Neural progenitor cell (in vitro differentiated cells): Measurements from ENCODE around the gene ZNF683.

Source experiments
- EZH2 ChIP-seq: fragments of 200-600 bp; sonication (generic); IDR thresholded peaks from 2 replicates; pipeline ENCODE4 v1.6.1; 2017; ENCODE audit warnings: antibody characterized with exemption, mild to moderate bottlenecking, moderate library complexity
- EZH2phosphoT487 ChIP-seq: fragments of 200-600 bp; sonication (generic); IDR thresholded peaks from 2 replicates; pipeline ENCODE4 v1.6.1; 2017; ENCODE audit warnings: antibody characterized with exemption
- TF ChIP-seq, protein P1 (sequence below): fragments of 200-600 bp; sonication (generic); IDR thresholded peaks from 2 replicates; pipeline ENCODE4 v1.5.1; 2017; ENCODE audit warnings: antibody characterized with exemption, mild to moderate bottlenecking

DNA sequence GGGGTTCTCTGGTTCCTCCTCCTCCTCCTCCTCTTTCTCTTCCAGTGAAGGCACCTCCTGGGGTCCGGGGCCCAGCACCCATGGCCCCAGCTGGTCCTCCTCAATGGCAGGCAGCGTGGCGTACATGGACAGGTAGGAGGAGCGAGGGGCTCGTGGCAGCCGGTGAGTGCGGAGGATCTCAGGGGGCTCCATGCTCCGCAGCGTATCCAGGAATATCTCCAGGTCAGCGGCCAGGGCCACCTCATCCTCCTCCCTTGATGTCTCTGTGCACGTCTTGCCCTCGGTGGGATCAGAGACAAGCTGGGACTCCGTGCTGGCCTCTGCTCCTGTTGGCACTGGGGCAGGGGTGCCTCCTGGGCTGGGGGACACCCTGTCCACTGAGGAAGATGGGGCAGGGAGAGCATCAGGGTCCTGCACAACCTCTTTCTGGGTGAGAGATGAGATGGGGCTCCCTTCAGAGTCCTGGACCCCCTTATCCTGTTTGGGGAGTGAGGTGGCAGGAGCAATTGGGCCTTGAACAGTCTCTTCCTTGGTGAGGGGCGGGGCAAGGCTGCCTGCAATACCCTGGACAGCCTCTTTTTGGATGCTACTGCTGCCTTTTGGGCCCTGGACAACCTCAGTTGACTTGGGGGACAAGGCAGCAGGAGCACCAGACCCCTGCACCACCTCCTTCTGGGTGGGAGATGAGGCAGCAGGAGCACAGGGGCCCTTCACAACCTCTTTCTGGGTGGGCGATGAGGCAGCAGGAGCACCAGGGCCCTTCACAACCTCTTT lies 28.2 kb downstream of the ZNF683 start:
- TF ChIP-seq, protein P1, sequence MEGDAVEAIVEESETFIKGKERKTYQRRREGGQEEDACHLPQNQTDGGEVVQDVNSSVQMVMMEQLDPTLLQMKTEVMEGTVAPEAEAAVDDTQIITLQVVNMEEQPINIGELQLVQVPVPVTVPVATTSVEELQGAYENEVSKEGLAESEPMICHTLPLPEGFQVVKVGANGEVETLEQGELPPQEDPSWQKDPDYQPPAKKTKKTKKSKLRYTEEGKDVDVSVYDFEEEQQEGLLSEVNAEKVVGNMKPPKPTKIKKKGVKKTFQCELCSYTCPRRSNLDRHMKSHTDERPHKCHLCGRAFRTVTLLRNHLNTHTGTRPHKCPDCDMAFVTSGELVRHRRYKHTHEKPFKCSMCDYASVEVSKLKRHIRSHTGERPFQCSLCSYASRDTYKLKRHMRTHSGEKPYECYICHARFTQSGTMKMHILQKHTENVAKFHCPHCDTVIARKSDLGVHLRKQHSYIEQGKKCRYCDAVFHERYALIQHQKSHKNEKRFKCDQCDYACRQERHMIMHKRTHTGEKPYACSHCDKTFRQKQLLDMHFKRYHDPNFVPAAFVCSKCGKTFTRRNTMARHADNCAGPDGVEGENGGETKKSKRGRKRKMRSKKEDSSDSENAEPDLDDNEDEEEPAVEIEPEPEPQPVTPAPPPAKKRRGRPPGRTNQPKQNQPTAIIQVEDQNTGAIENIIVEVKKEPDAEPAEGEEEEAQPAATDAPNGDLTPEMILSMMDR = no peak
- TF ChIP-seq EZH2 (no peak), EZH2phosphoT487 (no peak)
